ENCODE measurements around the gene ASCC1.

- no peak for TF ChIP-seq EP300 (IDR thresholded peaks at IDR 0.05)
- no peak for TF ChIP-seq POLR2A (IDR thresholded peaks at IDR 0.05)
- TF ChIP-seq, protein P1, sequence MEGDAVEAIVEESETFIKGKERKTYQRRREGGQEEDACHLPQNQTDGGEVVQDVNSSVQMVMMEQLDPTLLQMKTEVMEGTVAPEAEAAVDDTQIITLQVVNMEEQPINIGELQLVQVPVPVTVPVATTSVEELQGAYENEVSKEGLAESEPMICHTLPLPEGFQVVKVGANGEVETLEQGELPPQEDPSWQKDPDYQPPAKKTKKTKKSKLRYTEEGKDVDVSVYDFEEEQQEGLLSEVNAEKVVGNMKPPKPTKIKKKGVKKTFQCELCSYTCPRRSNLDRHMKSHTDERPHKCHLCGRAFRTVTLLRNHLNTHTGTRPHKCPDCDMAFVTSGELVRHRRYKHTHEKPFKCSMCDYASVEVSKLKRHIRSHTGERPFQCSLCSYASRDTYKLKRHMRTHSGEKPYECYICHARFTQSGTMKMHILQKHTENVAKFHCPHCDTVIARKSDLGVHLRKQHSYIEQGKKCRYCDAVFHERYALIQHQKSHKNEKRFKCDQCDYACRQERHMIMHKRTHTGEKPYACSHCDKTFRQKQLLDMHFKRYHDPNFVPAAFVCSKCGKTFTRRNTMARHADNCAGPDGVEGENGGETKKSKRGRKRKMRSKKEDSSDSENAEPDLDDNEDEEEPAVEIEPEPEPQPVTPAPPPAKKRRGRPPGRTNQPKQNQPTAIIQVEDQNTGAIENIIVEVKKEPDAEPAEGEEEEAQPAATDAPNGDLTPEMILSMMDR (IDR thresholded peaks at IDR 0.05), result no peak
- no peak for TF ChIP-seq POLR2AphosphoS5 (IDR thresholded peaks at IDR 0.05)
Measured at GRCh38 chr10:72133517-72133916, 82.6 kb downstream of the ASCC1 start.

Measured in gastroesophageal sphincter (tissue), 3 donors.